Pancreas (tissue), 10 donors: Measurements from ENCODE around the gene PTGES2. TPM values are rescaled to one million over a fixed set of nuclear protein-coding genes. Genes with fewer than 3 reads are reported as not detected.
A peak's percentile ranks its signal among the peaks of the same experiment; 100 is the strongest.

Experiments
- ATAC-seq, 4 donors: fragments of 200-7000 bp; cut with Tn5 transposase; one replicate each; pipeline versions ENCODE4 v1.8.0 to v1.9.1; 2020; ENCODE audit warnings: mild to moderate bottlenecking in 4 of 4, moderate library complexity in 4 of 4
- DNase-seq, 6 donors: peaks; one replicate each; pipeline ENCODE4 v3.0.0-alpha.2; 2020
- FAIRE-seq: peaks from 2 replicates; lab custom pipeline; 2012; peaks lifted over from hg19 to GRCh38; lab: Jason Lieb, UNC
- H3K27ac ChIP-seq, 4 donors: fragments of 200-600 bp; sonication (generic); 1 replicate in 3 of 4; 2 replicates in 1 of 4; pipeline versions ENCODE4 v1.5.0 to v1.8.0; 2020
- H3K27me3 ChIP-seq, 4 donors: fragments of 200-600 bp; one replicate each; pipeline ENCODE4 v1.8.0; 2021
- H3K36me3 ChIP-seq, 3 donors: fragments of 200-600 bp; sonication (generic) in 1 of 3; one replicate each; pipeline versions ENCODE4 v1.5.0 to v1.8.0; 2020 to 2021
- H3K4me1 ChIP-seq, 3 donors: fragments of 200-600 bp; one replicate each; pipeline ENCODE4 v1.8.0; 2021
- H3K4me3 ChIP-seq, 4 donors: fragments of 200-600 bp; sonication (generic) in 2 of 4; one replicate each; pipeline versions ENCODE4 v1.5.0 to v1.8.0; 2020 to 2021
- H3K9me3 ChIP-seq, 4 donors: fragments of 200-600 bp; one replicate each; pipeline ENCODE4 v1.8.0; 2021
- WGBS, 2 donors: extraction: QIAGEN DNeasy Blood & Tissue Kit; methylation state at CpG; one replicate each; pipeline ENCODE4 v1.1.7; 2013; 5-methylcytosine and 5-hydroxymethylcytosine counted together
- intact Hi-C, 3 donors: fragments of 100-400 bp; cut with DNase I; formaldehyde crosslinking; loops; one replicate each; pipeline versions ENCODE4 v1.11.1 to v1.14.2; 2022
- polyA plus RNA-seq, 2 donors: library from polyadenylated mRNA; stranded (reverse); fragments of 200-250 nt; gene quantifications; one replicate each; pipeline ENCODE4 v1.2.3, GENCODE V29; 2013
- total RNA-seq, 6 donors: library from RNA; stranded (reverse); fragmentation: NEBNext Ultra II Directional in 4 of 6; extraction: Animal tissue kit (Norgen Biotek cat#: 25700) in 4 of 6; gene quantifications; one replicate each; pipeline versions ENCODE4 v1.2.1 to v1.2.4, GENCODE V29; 2021 to 2023
- TF ChIP-seq, protein P1 (sequence below), 4 donors: fragments of 200-600 bp; sonication (generic) in 3 of 4; IDR thresholded peaks; one replicate each; pipeline versions ENCODE4 v1.5.0 to v1.8.0; 2021; ENCODE audit warnings: antibody characterized with exemption in 4 of 4
- donor health status: healthy with polysubstance abuse.
- donor health status: DM: no; HTN: no; CAD: no; lungs with moderate emphysema.
- donor health status: DM: no; HTN: no; CAD: no.
- donor health status: control.
- donor health status: control.
- donor health status: Bipolar disorder and iron deficiency.
- donor health status: DM: yes; HTN: yes; CAD: no.
- donor health status: DM: no; HTN: no; CAD: no.
- donor health status: DM: no; HTN: no; CAD: no.
- donor health status: DM: yes; HTN: yes; CAD: no.

PTGES2 gene
- 10 to 100 TPM; 25.4 to 43.1 (median 34.2) TPM for total RNA-seq
- polyA plus RNA-seq, result 10 to 100 TPM; 66.0 to 78.5 TPM

DNA sequence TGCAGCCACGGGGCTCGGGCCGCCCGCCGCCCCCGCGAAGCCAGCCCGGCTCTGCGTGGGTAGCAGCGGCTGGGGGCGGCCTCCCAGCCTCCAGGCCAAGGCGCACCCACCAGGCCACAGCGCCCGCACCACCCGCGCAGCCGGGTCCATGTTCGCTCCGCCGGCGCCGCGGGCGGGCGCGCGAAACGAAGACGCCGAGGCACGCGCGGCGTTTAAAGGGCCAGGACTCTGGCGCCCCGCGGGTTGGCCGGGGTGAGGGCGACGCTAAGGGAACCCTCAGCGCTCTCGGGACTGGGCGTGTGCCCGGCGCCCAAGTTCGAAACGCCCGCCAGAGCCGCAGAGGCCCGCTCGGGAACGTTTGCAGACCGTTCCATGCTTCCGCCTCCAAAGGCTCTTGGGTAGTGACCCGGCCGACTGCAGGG is at the start of gene PTGES2:
Gene PTGES2, minus strand, starts transcription at position 162 of the 422 bp plus-strand sequence. Its CDS starts 12 bp downstream, at position 150.
- H3K9me3 ChIP-seq, result no peaks in the 10 kb centered on the region
- ATAC-seq (peak; percentile 82 to 86 (median 82)), FAIRE-seq (no peak), DNase-seq (peak; percentile 77 to 90 (median 82))
- intact Hi-C loops, result no loop called here
- peaks cover 0 to 15% (median 8%) of the 10 kb centered on the region in 3 donors for H3K36me3 ChIP-seq
- peak within 1 kb of the TSS; percentile 86 to 99 (median 99) for H3K4me3 ChIP-seq
- H3K27me3 ChIP-seq, result no peaks in the 10 kb centered on the region
- WGBS, 2 donors, result 0 to 2% methylated on average over 35 to 56 of the region's 56 CpGs
- peak within 1 kb of the TSS; percentile 97 to 99 (median 98) for H3K27ac ChIP-seq
- peaks cover 0 to 25% (median 6%) of the 10 kb centered on the region in 3 donors for H3K4me1 ChIP-seq
- TF ChIP-seq, protein P1, sequence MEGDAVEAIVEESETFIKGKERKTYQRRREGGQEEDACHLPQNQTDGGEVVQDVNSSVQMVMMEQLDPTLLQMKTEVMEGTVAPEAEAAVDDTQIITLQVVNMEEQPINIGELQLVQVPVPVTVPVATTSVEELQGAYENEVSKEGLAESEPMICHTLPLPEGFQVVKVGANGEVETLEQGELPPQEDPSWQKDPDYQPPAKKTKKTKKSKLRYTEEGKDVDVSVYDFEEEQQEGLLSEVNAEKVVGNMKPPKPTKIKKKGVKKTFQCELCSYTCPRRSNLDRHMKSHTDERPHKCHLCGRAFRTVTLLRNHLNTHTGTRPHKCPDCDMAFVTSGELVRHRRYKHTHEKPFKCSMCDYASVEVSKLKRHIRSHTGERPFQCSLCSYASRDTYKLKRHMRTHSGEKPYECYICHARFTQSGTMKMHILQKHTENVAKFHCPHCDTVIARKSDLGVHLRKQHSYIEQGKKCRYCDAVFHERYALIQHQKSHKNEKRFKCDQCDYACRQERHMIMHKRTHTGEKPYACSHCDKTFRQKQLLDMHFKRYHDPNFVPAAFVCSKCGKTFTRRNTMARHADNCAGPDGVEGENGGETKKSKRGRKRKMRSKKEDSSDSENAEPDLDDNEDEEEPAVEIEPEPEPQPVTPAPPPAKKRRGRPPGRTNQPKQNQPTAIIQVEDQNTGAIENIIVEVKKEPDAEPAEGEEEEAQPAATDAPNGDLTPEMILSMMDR (IDR thresholded peaks at IDR 0.05), result no peak

DNA sequence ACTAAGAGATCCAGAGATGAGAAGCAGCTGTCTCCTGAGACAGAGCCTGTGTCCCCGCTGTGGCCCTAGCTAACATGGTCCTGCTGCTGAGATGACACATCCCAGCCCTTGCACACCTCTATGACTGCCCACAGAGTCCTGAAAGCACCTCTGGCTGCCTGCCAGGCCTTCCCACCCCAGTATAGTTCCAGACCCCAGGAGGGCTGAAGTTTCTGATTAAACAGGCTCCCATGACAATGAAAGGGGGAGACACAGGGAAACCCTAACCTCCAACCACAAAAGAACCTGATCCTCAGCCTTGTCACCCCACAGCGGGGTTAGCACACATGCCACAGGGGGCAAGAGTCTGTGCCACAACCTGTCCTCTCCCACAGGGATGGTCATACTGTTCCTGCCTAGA is 48.2 kb upstream of the PTGES2 start:
- intact Hi-C loops, result no loop called here
- ATAC-seq, result no peak
- no peak overlapping the region for H3K4me3 ChIP-seq
- H3K36me3 ChIP-seq, result peaks cover 7 to 45% (median 25%) of the 10 kb centered on the region in 3 donors
- DNase-seq, result no peak
- no peaks in the 10 kb centered on the region for H3K9me3 ChIP-seq
- TF ChIP-seq, protein P1 (IDR thresholded peaks at IDR 0.05), result no peak
- H3K27me3 ChIP-seq, result no peaks in the 10 kb centered on the region
- no peaks in the 10 kb centered on the region for H3K4me1 ChIP-seq
- FAIRE-seq, result no peak
- H3K27ac ChIP-seq, result no peak overlapping the region
- WGBS, 2 donors, result 95% methylated on average over 2 of the region's 2 CpGs

- Histone ChIP-seq H3K4me1 (no peaks in the 10 kb centered on the region), H3K36me3 (peaks cover 6 to 39% (median 19%) of the 10 kb centered on the region in 3 donors), H3K9me3 (no peaks in the 10 kb centered on the region), H3K27ac (no peak overlapping the region), H3K4me3 (no peak overlapping the region), H3K27me3 (no peaks in the 10 kb centered on the region)
- no peak for DNase-seq
- TF ChIP-seq, protein P1 (IDR thresholded peaks at IDR 0.05), result no peak
- ATAC-seq, result no peak
- FAIRE-seq, result no peak
- intact Hi-C loops, result no loop called here
- 85% methylated on average over 8 of the region's 8 CpGs for WGBS, 2 donors
Observed at GRCh38 chr9:128175102-128175563, 47.6 kb upstream of the PTGES2 start.

DNA sequence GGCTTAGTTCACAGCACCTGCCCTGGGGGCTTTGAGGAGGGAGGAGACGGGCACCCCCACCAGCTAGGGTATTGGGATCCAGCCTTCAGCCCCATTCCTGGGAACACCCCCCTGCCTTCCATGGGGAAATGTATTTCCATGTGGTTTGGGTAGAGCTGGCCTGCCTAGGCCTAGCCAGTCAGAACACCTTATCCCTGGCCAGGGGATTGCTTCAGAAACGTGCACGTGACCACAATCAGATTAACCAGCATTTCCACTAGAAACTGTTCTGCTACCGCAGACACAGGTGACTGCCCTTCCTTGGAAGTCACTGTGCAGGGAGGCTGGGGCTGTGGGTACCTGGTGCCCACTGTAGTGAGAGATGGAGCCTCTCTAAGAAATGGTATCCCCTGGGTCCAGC is 46.5 kb upstream of the PTGES2 start:
- no peaks in the 10 kb centered on the region for H3K27me3 ChIP-seq
- FAIRE-seq, result no peak
- 67 to 94% methylated on average over 4 of the region's 4 CpGs for WGBS, 2 donors
- peak in 1 of 6 donors; percentile 5 for DNase-seq
- intact Hi-C loops, result no loop called here
- H3K36me3 ChIP-seq, result peaks cover 5 to 38% (median 11%) of the 10 kb centered on the region in 3 donors
- H3K27ac ChIP-seq, result no peak overlapping the region
- TF ChIP-seq, protein P1 (IDR thresholded peaks at IDR 0.05), result no peak
- no peak for ATAC-seq
- no peaks in the 10 kb centered on the region for H3K4me1 ChIP-seq
- H3K4me3 ChIP-seq, result no peak overlapping the region
- H3K9me3 ChIP-seq, result no peaks in the 10 kb centered on the region

DNA sequence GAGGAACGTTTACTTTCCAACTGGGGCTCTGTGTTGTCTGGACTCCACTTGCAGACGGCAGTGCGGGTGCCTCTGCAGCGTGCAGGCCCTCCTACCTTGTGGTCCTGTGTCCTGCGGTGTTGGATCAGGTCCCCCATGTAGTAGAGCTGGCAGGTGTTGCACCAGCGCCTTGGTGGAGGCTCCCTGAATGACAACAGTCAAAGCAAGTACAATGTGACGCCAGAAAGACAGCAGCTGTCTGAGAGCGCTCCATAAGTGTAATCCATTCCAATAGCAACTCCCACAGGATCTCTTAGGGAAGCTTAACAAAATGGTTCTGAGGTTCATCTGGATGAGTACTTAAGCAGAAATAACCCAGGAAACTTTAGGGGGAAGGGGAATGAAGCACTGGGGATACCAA is 42.4 kb upstream of the PTGES2 start:
- ATAC-seq (no peak), FAIRE-seq (no peak), DNase-seq (no peak)
- H3K9me3 ChIP-seq, result no peaks in the 10 kb centered on the region
- intact Hi-C loops, result no loop called here
- no peak overlapping the region for H3K27ac ChIP-seq
- peaks cover 0 to 44% (median 2%) of the 10 kb centered on the region in 3 donors for H3K36me3 ChIP-seq
- no peak overlapping the region for H3K4me3 ChIP-seq
- no peaks in the 10 kb centered on the region for H3K27me3 ChIP-seq
- H3K4me1 ChIP-seq, result no peaks in the 10 kb centered on the region
- WGBS, 2 donors, result 90 to 92% methylated on average over 8 of the region's 8 CpGs
- TF ChIP-seq, protein P1 (IDR thresholded peaks at IDR 0.05), result no peak
